H1 (cell line): ENCODE results near the gene ZC3H8. TPM values are rescaled to one million over a fixed set of nuclear protein-coding genes. Genes with fewer than 3 reads are reported as not detected.

ENCODE experiments used
- TAF7 ChIP-seq: optimal IDR thresholded peaks from 2 replicates; pipeline ENCODE3; 2011; ENCODE audit warnings: low read depth, mild to moderate bottlenecking, inconsistent platforms, low read length, moderate library complexity, borderline replicate concordance
- polyA plus RNA-seq, 7 experiments: library from polyadenylated mRNA; depleted of rRNA in 3 of 7; stranded (reverse) in 5 of 7; unstranded in 2 of 7; fragments of >200 nt in 5 of 7; fragments of 200-250 nt in 2 of 7; gene quantifications; 1 replicate in 5 of 7; 2 replicates in 1 of 7; 4 replicates in 1 of 7; pipeline versions ENCODE4 v1.2.1 to v1.2.3, GENCODE V29; 2011 to 2013; ENCODE audit warnings: missing spikeins in 2 of 7, mixed read lengths in 2 of 7
- total RNA-seq: library from RNA; stranded (reverse); fragmentation: NEBNext Ultra II Directional; extraction: Animal tissue kit (Norgen Biotek cat#: 25700); gene quantifications from 2 replicates; pipeline ENCODE4 v1.2.1, GENCODE V29; 2021

The ZC3H8 gene
- total and polyA plus RNA-seq, 2 of the 8 experiments (the other 6 are each of a cell fraction or from before 2014, with no cell fraction given): 1.9 to 7.1 TPM

DNA sequence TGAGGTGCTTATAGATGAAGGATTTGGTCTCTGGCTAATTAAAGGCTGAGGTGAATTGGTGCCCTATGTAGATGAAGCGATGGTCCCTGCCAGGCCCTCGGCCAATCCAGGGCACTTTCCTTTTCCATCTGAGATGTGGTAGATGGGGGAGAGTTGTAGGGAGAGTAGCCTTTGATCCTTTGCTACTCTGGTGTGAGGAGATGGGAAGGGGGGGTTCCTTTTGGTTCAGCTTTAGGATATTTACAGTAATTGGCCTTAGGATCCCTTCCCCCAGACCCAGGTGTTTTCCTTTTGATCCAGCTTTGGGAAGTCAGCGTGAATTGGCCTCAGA, 5.4 kb upstream of the ZC3H8 start (continued):
- no peak for TF ChIP-seq TAF7
